CD4-positive, alpha-beta T cell (primary cell): Measurements from ENCODE around the gene NSD2. TPM values are rescaled to one million over a fixed set of nuclear protein-coding genes. Genes with fewer than 3 reads are reported as not detected.

Experiments
- ATAC-seq: fragments of 200-7000 bp; cut with Tn5 transposase; one replicate; pipeline ENCODE4 v1.10.0; 2022; ENCODE audit warnings: mild to moderate bottlenecking; ENCODE audit not compliant: poor library complexity
- CTCF ChIA-PET: fragments of 350-600 bp; sonication (Branson Sonifier 250); formaldehyde crosslinking; loops from one replicate; lab custom pipeline; 2021; ENCODE audit warnings: antibody characterized with exemption, inconsistent platforms; lab: Charles Lee
- POLR2A ChIA-PET: fragments of 350-600 bp; sonication (Branson Sonifier 250); formaldehyde crosslinking; loops from one replicate; lab custom pipeline; 2021; ENCODE audit warnings: antibody characterized with exemption, inconsistent platforms; lab: Charles Lee
- DNase-seq, 14 experiments: peaks; one replicate each; pipeline ENCODE4 v3.0.0-alpha.2; 2013 to 2020; ENCODE audit warnings: mixed read lengths in 2 of 14
- H3K27ac ChIP-seq, 2 donors: one replicate each; pipeline versions ENCODE4 v1.5.1 to v1.7.0; 2013; ENCODE audit warnings: low read length in 2 of 2, low read depth in 1 of 2, mild to moderate bottlenecking in 1 of 2
- H3K27me3 ChIP-seq, 2 experiments: 1 replicate in 1 of 2; 2 replicates in 1 of 2; pipeline versions ENCODE4 v1.6.1 to v1.7.0; 2013; ENCODE audit warnings: low read length in 2 of 2, control low read depth in 1 of 2, mild to moderate bottlenecking in 1 of 2, moderate library complexity in 1 of 2; ENCODE audit not compliant: insufficient read depth in 2 of 2, control insufficient read depth in 1 of 2
- H3K36me3 ChIP-seq: one replicate; pipeline ENCODE4 v1.6.1; 2013; ENCODE audit warnings: low read length, control low read depth; ENCODE audit not compliant: insufficient read depth
- H3K4me1 ChIP-seq: one replicate; pipeline ENCODE4 v1.6.1; 2013; ENCODE audit warnings: low read length, control low read depth; ENCODE audit not compliant: insufficient read depth
- H3K4me3 ChIP-seq: one replicate; pipeline ENCODE4 v1.5.1; 2013; ENCODE audit warnings: mild to moderate bottlenecking, low read length, moderate library complexity
- H3K9me3 ChIP-seq, 2 experiments: 1 replicate in 1 of 2; 2 replicates in 1 of 2; pipeline versions ENCODE4 v1.6.1 to v1.7.0; 2013; ENCODE audit warnings: low read length in 2 of 2, mild to moderate bottlenecking in 2 of 2, control low read depth in 1 of 2, moderate library complexity in 1 of 2; ENCODE audit not compliant: control insufficient read depth in 1 of 2, insufficient read depth in 1 of 2
- H3K27ac Mint-ChIP-seq: one replicate; pipeline ENCODE4 v1.8.0; 2020; ENCODE audit warnings: mixed read lengths
- H3K27me3 Mint-ChIP-seq: one replicate; pipeline ENCODE4 v1.8.0; 2021; ENCODE audit warnings: mixed read lengths
- H3K36me3 Mint-ChIP-seq: one replicate; pipeline ENCODE4 v1.8.0; 2021; ENCODE audit warnings: low read depth, mixed read lengths
- H3K4me1 Mint-ChIP-seq: one replicate; pipeline ENCODE4 v1.8.0; 2021; ENCODE audit warnings: low read depth, mixed read lengths
- H3K4me3 Mint-ChIP-seq: one replicate; pipeline ENCODE4 v1.8.0; 2020; ENCODE audit warnings: mild to moderate bottlenecking, mixed read lengths
- H3K9me3 Mint-ChIP-seq: one replicate; pipeline ENCODE4 v1.8.0; 2020; ENCODE audit warnings: mixed read lengths
- CTCF ChIP-seq: fragments of 200-600 bp; IDR thresholded peaks from one replicate; pipeline ENCODE4 v1.8.0; 2022; ENCODE audit warnings: antibody characterized with exemption, mild to moderate bottlenecking
- intact Hi-C, 2 experiments: fragments of 100-400 bp; cut with DNase I in 1 of 2; cut with micrococcal nuclease in 1 of 2; formaldehyde crosslinking; loops; one replicate each; pipeline versions ENCODE4 v1.15.1 to v1.9.0; 2023 to 2025; cut with DNase I, micrococcal nuclease
- total RNA-seq, 174 experiments: library from RNA in 2 of 174; stranded (reverse) in 2 of 174; gene quantifications; one replicate each; pipeline ENCODE4 v1.2.3 and lab custom pipeline; 2021 to 2026

Gene NSD2
- total RNA-seq, 2 experiments from 2014 or later = 42.4 to 45.8 TPM

- ATAC-seq = no peak
- Mint-ChIP-seq H3K4me1 (peaks cover 10% of the 10 kb centered on the region), H3K27ac (no peak overlapping the region), H3K36me3 (peaks cover 69% of the 10 kb centered on the region), H3K9me3 (no peaks in the 10 kb centered on the region), H3K27me3 (no peaks in the 10 kb centered on the region), H3K4me3 (no peak overlapping the region)
- ChIA-PET CTCF (no interaction called here), POLR2A (no interaction called here)
- H3K27ac ChIP-seq = no peak overlapping the region
- no peak for TF ChIP-seq CTCF
- peaks cover 44% of the 10 kb centered on the region for H3K36me3 ChIP-seq
- H3K4me3 ChIP-seq = no peak overlapping the region
- H3K27me3 ChIP-seq = no peaks in the 10 kb centered on the region
- H3K9me3 ChIP-seq = no peaks in the 10 kb centered on the region
- H3K4me1 ChIP-seq = peaks cover 12% of the 10 kb centered on the region
- no peak for DNase-seq
- intact Hi-C loops = no loop called here
Measured at GRCh38 chr4:1902243-1902642, 31.1 kb downstream of the NSD2 start.

DNA sequence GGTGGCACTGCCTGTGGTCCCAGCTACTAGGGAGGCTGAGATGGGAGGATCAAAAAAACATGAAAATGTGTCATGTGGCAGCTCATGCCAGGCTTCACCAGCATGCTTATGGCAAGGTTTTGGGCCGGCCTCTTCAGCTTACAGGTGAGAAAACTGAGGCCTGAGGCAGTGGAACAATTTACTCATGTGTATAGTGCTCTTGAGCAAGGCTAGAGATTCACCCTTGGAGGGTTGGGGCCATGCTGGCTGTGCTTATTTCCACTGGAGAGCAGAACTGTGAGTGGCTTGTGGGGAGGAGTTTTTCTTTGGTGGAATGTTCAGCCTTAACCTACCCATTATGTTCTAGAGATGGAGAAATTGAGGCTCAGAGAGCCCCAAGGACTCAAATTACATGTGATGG is 31.8 kb downstream of the NSD2 start:
- Histone ChIP-seq H3K27me3 (no peaks in the 10 kb centered on the region), H3K36me3 (peaks cover 44% of the 10 kb centered on the region), H3K9me3 (no peaks in the 10 kb centered on the region), H3K4me3 (no peak overlapping the region), H3K27ac (no peak overlapping the region), H3K4me1 (peaks cover 12% of the 10 kb centered on the region)
- peaks cover 13% of the 10 kb centered on the region for H3K4me1 Mint-ChIP-seq
- ChIA-PET CTCF (no interaction called here), POLR2A (no interaction called here)
- intact Hi-C loops = no loop called here
- no peaks in the 10 kb centered on the region for H3K9me3 Mint-ChIP-seq
- ATAC-seq (no peak), DNase-seq (no peak)
- H3K27me3 Mint-ChIP-seq = no peaks in the 10 kb centered on the region
- no peak overlapping the region for H3K4me3 Mint-ChIP-seq
- H3K36me3 Mint-ChIP-seq = peaks cover 72% of the 10 kb centered on the region
- no peak overlapping the region for H3K27ac Mint-ChIP-seq
- TF ChIP-seq CTCF = no peak

- Mint-ChIP-seq H3K4me1 (peaks cover 15% of the 10 kb centered on the region), H3K4me3 (no peak overlapping the region), H3K9me3 (no peaks in the 10 kb centered on the region), H3K27ac (no peak overlapping the region), H3K36me3 (peaks cover 78% of the 10 kb centered on the region), H3K27me3 (no peaks in the 10 kb centered on the region)
- TF ChIP-seq CTCF = no peak
- Histone ChIP-seq H3K27me3 (no peaks in the 10 kb centered on the region), H3K9me3 (no peaks in the 10 kb centered on the region), H3K27ac (no peak overlapping the region), H3K4me3 (no peak overlapping the region), H3K4me1 (peaks cover 9% of the 10 kb centered on the region), H3K36me3 (peaks cover 44% of the 10 kb centered on the region)
- intact Hi-C loops = no loop called here
- no peak for ATAC-seq
- CTCF ChIA-PET = no interaction called here
- POLR2A ChIA-PET = no interaction called here
- no peak for DNase-seq
Measured at GRCh38 chr4:1904042-1904441, 32.8 kb downstream of the NSD2 start.
